K562 (cell line): Measurements from ENCODE around the gene CTXND1. TPM values are rescaled to one million over a fixed set of nuclear protein-coding genes. Genes with fewer than 3 reads are reported as not detected.

Experiments
- ATAC-seq: fragments of 200-7000 bp; cut with Tn5 transposase; 3 replicates; pipeline ENCODE4 v1.9.1; 2020; ENCODE audit warnings: moderate library complexity
- BruUV-seq: library from RNA; stranded (reverse); fragments of 400-500 nt; replicated peaks from 2 replicates; lab custom pipeline; 2021; lab: Mats Ljungman, UMichigan
- CTCF ChIA-PET: fragments of 300-600 bp; formaldehyde crosslinking; extraction: SDS; loops from one replicate; lab custom pipeline; 2021; ENCODE audit warnings: low intra/inter-chr PET ratio; lab: Yijun Ruan, JAX
- POLR2A ChIA-PET: fragments of 300-600, 350-650 bp; sonication (Branson Sonifier 250); formaldehyde crosslinking; extraction: SDS; loops from one replicate; lab custom pipeline; 2021; ENCODE audit warnings: antibody characterized with exemption, inconsistent platforms; lab: Yijun Ruan, JAX
- DNase-seq, 4 experiments: peaks; one replicate each; pipeline versions ENCODE4 v3.0.0 to v3.0.0-alpha.2; 2011 to 2018; ENCODE audit warnings: low spot score in 3 of 4, mixed read lengths in 3 of 4; ENCODE audit errors: extremely low read depth in 1 of 4
- FAIRE-seq: peaks from 2 replicates; lab custom pipeline; 2011; peaks lifted over from hg19 to GRCh38; lab: Jason Lieb, UNC
- H2AFZ ChIP-seq: 2 replicates; pipeline ENCODE4 v1.6.0; 2011; ENCODE audit warnings: low read depth, low read length, control low read depth, inconsistent platforms
- H3K27ac ChIP-seq: fragments of 200-600 bp; 3 replicates; pipeline ENCODE4 v1.8.0; 2011; ENCODE audit warnings: low read depth, mild to moderate bottlenecking, control low read depth, inconsistent platforms, low read length, moderate library complexity, mixed read lengths; ENCODE audit errors: extremely low read depth
- H3K27me3 ChIP-seq, 2 experiments: fragments of 300-600 bp in 1 of 2; 2 replicates in 1 of 2; 3 replicates in 1 of 2; pipeline versions ENCODE4 v1.6.0 to v1.8.0; 2011; ENCODE audit warnings: inconsistent platforms in 2 of 2, low read length in 2 of 2, mild to moderate bottlenecking in 1 of 2, mixed read lengths in 1 of 2, moderate library complexity in 1 of 2; ENCODE audit not compliant: control insufficient read depth in 2 of 2, insufficient read depth in 2 of 2
- H3K36me3 ChIP-seq: fragments of 300-600 bp; 3 replicates; pipeline ENCODE4 v1.8.0; 2011; ENCODE audit warnings: mild to moderate bottlenecking, low read length, inconsistent platforms; ENCODE audit not compliant: control insufficient read depth, insufficient read depth
- H3K4me1 ChIP-seq, 2 experiments: fragments of 200-600 bp in 1 of 2; replicated peaks in 1 of 2; 2 replicates in 1 of 2; 3 replicates in 1 of 2; pipeline versions ENCODE4 v1.5.1 to v1.8.0; 2011; ENCODE audit warnings: inconsistent platforms in 2 of 2, low read length in 2 of 2, mild to moderate bottlenecking in 1 of 2, mixed read lengths in 1 of 2, moderate library complexity in 1 of 2; ENCODE audit not compliant: control insufficient read depth in 2 of 2, insufficient read depth in 2 of 2
- H3K4me2 ChIP-seq: 2 replicates; pipeline ENCODE4 v1.6.1; 2011; ENCODE audit warnings: low read length, control low read depth, inconsistent platforms, mixed read lengths; ENCODE audit not compliant: insufficient read depth
- H3K4me3 ChIP-seq: fragments of 200-600 bp; sonication (generic), shearing (Covaris generic); 2 replicates; pipeline ENCODE4 v1.5.1; 2016; ENCODE audit warnings: control low read depth, inconsistent platforms
- H3K79me2 ChIP-seq: fragments of 200-600 bp; 3 replicates; pipeline ENCODE4 v1.8.0; 2011; ENCODE audit warnings: low read length, inconsistent platforms; ENCODE audit not compliant: control insufficient read depth, insufficient read depth
- H3K9ac ChIP-seq, 2 experiments: 2 replicates each; pipeline versions ENCODE4 v1.6.0 to v1.6.1; 2011; ENCODE audit warnings: low read depth in 2 of 2, low read length in 2 of 2, control low read depth in 1 of 2, inconsistent platforms in 1 of 2, mild to moderate bottlenecking in 1 of 2, mixed read lengths in 1 of 2; ENCODE audit not compliant: insufficient read depth in 1 of 2
- H3K9me1 ChIP-seq: one replicate; pipeline ENCODE4 v1.6.0; 2011; ENCODE audit warnings: inconsistent platforms, mild to moderate bottlenecking, low read length, moderate library complexity; ENCODE audit not compliant: control insufficient read depth, insufficient read depth
- H3K9me3 ChIP-seq: replicated peaks from 2 replicates; pipeline ENCODE4 v1.5.1; 2011; ENCODE audit warnings: low read depth, low read length, inconsistent platforms; ENCODE audit not compliant: control insufficient read depth, insufficient read depth
- H4K20me1 ChIP-seq: replicated peaks from 2 replicates; pipeline ENCODE4 v1.6.1; 2011; ENCODE audit warnings: low read length, inconsistent platforms, mixed read lengths; ENCODE audit not compliant: control insufficient read depth, insufficient read depth
- BRD4 ChIP-seq: fragments of 200-600 bp; sonication (generic); IDR thresholded peaks from 2 replicates; pipeline ENCODE4 v1.6.1; 2017; ENCODE audit warnings: inconsistent platforms
- JUN ChIP-seq, 2 experiments: sonication (generic) in 1 of 2; formaldehyde crosslinking in 1 of 2; IDR thresholded peaks; 2 replicates each; pipeline versions ENCODE4 v1.6.1 to v1.8.0; 2012 to 2022; ENCODE audit warnings: borderline replicate concordance in 2 of 2, mild to moderate bottlenecking in 2 of 2, improper control_type of control experiment in 1 of 2, low read depth in 1 of 2, low read length in 1 of 2, missing genetic modification reagents in 1 of 2
- KLF6 ChIP-seq: fragments of 250-450 bp; sonication (Bioruptor Pico); IDR thresholded peaks from 2 replicates; pipeline ENCODE4 v1.4.0; 2020; ENCODE audit warnings: mild to moderate bottlenecking, moderate library complexity, borderline replicate concordance
- WGBS: fragments of 100-300 bp; shearing (Covaris generic); methylation state at CpG from one replicate; pipeline ENCODE4 v1.1.6; 2016; ENCODE audit warnings: low coverage, mixed read lengths; ENCODE audit not compliant: insufficient coverage; ENCODE audit errors: missing lambda C conversion rate; 5-methylcytosine and 5-hydroxymethylcytosine counted together
- in situ Hi-C: fragments of 300-500 bp; cut with MboI; formaldehyde crosslinking; loops from 4 replicates; pipeline ENCODE4 v1.15.0; 2018; ENCODE audit warnings: inconsistent platforms, mixed read lengths
- intact Hi-C: fragments of 100-400 bp; cut with micrococcal nuclease; formaldehyde crosslinking; loops from 2 replicates; pipeline ENCODE4 v1.14.2; 2022
- polyA plus RNA-seq, 8 experiments: library from polyadenylated mRNA; depleted of rRNA in 4 of 8; stranded (reverse) in 5 of 8; unstranded in 3 of 8; fragments of >200 nt; fragmentation: Nextera tagmentation in 2 of 8; fragmentation: Illumina TruSeq in 1 of 8; extraction: Ambion mirVana in 2 of 8; extraction: Trizol in 1 of 8; gene quantifications; 2 replicates each; pipeline versions ENCODE4 v1.2.1 to v1.2.3, GENCODE V29; 2011 to 2014; ENCODE audit warnings: inconsistent platforms in 1 of 8, missing spikeins in 1 of 8
- total RNA-seq, 7 experiments: library from RNA; depleted of rRNA in 6 of 7; stranded (reverse); fragments of >200 nt in 6 of 7; fragmentation: Illumina TruSeq in 2 of 7; extraction: Trizol in 2 of 7; gene quantifications; 2 replicates each; pipeline versions ENCODE4 v1.2.1 to v1.2.3, GENCODE V29; 2011 to 2021; ENCODE audit warnings: low replicate concordance in 1 of 7
- TF ChIP-seq, protein P1 (sequence below): fragments of 450-650 bp; formaldehyde crosslinking; IDR thresholded peaks from 2 replicates; pipeline ENCODE4 v1.4.0; 2020; ENCODE audit warnings: mild to moderate bottlenecking, mixed read lengths

Gene CTXND1
- total and polyA plus RNA-seq, 9 of the 15 experiments (the other 6 are each of a cell fraction or from before 2014, with no cell fraction given) = 0.04 TPM; not detected in 7

DNA sequence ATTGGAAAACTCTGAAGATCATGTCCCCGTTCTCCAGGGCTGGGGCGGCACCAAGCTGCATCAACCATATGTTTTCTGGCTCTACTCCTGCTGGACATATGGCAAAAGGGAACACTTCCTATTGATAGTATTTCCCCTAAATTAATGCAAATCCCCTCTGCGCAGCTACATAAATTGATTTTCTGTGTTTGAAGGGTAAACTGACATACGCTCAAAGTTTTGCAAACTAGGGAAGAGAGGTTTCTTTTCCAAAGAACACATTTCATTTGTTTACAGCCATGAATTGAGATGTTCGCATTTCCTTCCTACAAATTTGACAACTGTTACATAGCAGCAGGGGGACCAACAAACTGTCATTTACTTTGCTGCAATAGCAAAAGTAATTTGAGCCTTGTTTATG is 35.9 kb downstream of the CTXND1 start:
- Histone ChIP-seq H3K9me1 (no peaks in the 10 kb centered on the region), H3K36me3 (no peaks in the 10 kb centered on the region), H4K20me1 (no peaks in the 10 kb centered on the region), H3K27ac (no peak overlapping the region), H3K27me3 (peaks cover 3 to 8% of the 10 kb centered on the region in 2 experiments; a peak in 2 of 5 replicates), H2AFZ (no peak overlapping the region), H3K79me2 (no peaks in the 10 kb centered on the region), H3K4me3 (no peak overlapping the region), H3K9me3 (no peaks in the 10 kb centered on the region), H3K4me1 (no peaks in the 10 kb centered on the region), H3K4me2 (no peak overlapping the region), H3K9ac (no peak overlapping the region)
- no peak for ATAC-seq
- ChIA-PET CTCF (no interaction called here), POLR2A (no interaction called here)
- intact Hi-C loops = no loop called here
- no TSS peak for BruUV-seq
- in situ Hi-C loops = no loop called here
- no peak for DNase-seq
- TF ChIP-seq BRD4 (no peak), JUN (IDR thresholded peaks at IDR 0.05; ENCODE audit: borderline replicate concordance, low read depth, low read length) (no peak), JUN (CRISPR knock-in tag; IDR thresholded peaks at IDR 0.05; ENCODE audit: borderline replicate concordance) (no peak), KLF6 (no peak)
- TF ChIP-seq, protein P1, sequence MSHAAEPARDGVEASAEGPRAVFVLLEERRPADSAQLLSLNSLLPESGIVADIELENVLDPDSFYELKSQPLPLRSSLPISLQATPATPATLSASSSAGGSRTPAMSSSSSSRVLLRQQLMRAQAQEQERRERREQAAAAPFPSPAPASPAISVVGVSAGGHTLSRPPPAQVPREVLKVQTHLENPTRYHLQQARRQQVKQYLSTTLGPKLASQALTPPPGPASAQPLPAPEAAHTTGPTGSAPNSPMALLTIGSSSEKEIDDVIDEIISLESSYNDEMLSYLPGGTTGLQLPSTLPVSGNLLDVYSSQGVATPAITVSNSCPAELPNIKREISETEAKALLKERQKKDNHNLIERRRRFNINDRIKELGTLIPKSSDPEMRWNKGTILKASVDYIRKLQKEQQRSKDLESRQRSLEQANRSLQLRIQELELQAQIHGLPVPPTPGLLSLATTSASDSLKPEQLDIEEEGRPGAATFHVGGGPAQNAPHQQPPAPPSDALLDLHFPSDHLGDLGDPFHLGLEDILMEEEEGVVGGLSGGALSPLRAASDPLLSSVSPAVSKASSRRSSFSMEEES (CRISPR knock-in tag) = no peak
- no peak for FAIRE-seq
- WGBS = 5% methylated on average over 5 of the region's 5 CpGs
